SU-DHL-6 (cell line): ENCODE data around the gene DEPDC4.

Experiments
- EZH2phosphoT487 ChIP-seq: fragments of 200-600 bp; sonication (generic), shearing (Covaris generic); conservative IDR thresholded peaks from 2 replicates; pipeline ENCODE4 v1.6.1; 2018; ENCODE audit warnings: mild to moderate bottlenecking, antibody characterized with exemption, low read length, moderate library complexity, mixed read lengths
- TF ChIP-seq, protein P1 (sequence below): fragments of 200-600 bp; sonication (generic); IDR thresholded peaks from one replicate; pipeline ENCODE4 v1.5.1; 2017; ENCODE audit warnings: antibody characterized with exemption, mild to moderate bottlenecking, low read length, moderate library complexity; ENCODE audit not compliant: insufficient read depth, poor library complexity, severe bottlenecking

DNA sequence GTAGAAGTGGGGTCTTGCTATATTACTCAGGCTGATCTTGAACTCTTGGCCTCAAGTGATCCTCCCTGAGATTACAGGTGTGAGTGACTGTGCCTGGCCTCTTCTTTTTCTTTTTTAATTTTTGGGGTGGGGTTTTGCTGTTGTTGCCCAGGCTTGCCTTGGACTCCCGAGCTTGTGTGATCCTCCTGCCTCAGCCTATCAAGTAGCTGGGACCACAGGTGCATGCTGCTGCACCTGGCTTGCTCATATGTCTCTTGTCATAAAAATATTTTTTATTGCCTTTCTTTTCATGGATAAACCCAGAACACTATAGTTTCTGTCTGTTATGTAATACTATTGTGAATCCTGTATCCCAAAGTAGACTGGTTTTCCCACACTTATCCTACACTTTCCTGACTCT, 26.1 kb upstream of the DEPDC4 start:
- TF ChIP-seq, protein P1, sequence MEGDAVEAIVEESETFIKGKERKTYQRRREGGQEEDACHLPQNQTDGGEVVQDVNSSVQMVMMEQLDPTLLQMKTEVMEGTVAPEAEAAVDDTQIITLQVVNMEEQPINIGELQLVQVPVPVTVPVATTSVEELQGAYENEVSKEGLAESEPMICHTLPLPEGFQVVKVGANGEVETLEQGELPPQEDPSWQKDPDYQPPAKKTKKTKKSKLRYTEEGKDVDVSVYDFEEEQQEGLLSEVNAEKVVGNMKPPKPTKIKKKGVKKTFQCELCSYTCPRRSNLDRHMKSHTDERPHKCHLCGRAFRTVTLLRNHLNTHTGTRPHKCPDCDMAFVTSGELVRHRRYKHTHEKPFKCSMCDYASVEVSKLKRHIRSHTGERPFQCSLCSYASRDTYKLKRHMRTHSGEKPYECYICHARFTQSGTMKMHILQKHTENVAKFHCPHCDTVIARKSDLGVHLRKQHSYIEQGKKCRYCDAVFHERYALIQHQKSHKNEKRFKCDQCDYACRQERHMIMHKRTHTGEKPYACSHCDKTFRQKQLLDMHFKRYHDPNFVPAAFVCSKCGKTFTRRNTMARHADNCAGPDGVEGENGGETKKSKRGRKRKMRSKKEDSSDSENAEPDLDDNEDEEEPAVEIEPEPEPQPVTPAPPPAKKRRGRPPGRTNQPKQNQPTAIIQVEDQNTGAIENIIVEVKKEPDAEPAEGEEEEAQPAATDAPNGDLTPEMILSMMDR, result no peak
- TF ChIP-seq EZH2phosphoT487, result no peak
